Measurements from ENCODE around the gene POLR2F.

Gene POLR2F

DNA sequence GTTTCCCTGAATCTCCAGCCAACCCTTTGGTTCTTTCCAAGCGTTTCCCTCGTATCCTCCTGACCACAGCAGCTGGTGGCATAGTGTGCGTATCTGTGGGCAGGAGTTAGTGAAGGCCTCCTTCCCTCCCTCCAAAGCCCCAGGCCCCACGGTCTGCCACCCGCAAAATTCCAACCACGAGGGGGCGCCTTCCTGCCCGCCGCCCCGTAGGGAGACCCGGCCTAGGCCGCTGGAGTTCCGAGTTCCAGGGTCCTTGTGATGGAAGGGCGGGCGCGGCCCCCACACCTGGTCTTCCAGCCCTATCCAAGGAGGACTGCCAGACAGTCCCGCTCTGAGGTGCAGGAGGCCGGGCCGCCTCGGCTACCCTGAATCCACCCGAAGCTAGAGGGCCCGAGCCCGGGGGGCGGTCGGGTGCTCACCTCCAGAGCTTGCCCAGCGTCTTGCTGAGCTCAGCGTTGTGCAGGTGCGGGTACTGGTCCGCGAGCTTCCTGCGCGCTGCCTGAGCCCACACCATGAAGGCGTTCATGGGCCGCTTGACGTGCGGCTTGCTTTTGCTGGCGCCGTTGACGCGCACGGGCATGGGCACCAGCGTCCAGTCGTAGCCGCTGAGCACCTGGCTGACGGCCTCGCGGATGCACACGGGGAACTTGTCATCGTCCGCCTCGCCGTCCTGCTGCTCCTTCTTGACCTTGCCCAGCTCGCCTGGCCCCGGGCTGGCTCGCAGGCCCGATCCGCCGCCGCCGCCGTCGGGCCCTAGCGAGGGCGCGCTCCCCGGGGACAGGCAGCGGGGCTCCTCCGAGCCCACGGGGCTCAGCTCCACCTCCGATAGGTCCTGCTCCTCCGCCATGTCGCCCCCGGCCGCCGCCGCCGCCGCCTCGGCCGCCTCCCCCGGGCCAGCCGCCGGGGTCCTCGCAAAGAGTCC lies 29.7 kb downstream of the POLR2F start:
- Histone ChIP-seq H3K27ac (ENCODE audit: extremely low read depth, low read depth, low read length) (no peak overlapping the region), H3K4me3 (ENCODE audit: low read depth, low read length) (no peak overlapping the region), H3K9me3 (ENCODE audit: control insufficient read depth, insufficient read depth, low read depth, low read length) (no peaks in the 10 kb centered on the region), H3K36me3 (ENCODE audit: control insufficient read depth in 2 of 2, insufficient read depth in 1 of 2, low read length in 2 of 2) (peaks cover 0 to 2% of the 10 kb centered on the region in 2 experiments; a peak in 1 of 3 replicates), H3K4me1 (ENCODE audit: control insufficient read depth, insufficient read depth, low read length) (no peaks in the 10 kb centered on the region)
- ChIA-PET POLR2A (no interaction called here), CTCF (interaction anchor here (0.9 to 4.7 kb wide), 4 partner anchors 10 to 69 kb away, joined by 3 to 22 read pairs (median 5); no protein-coding TSS in a partner anchor)
- TF ChIP-seq ZNF335 (tag by site-specific recombination; conservative IDR thresholded peaks at IDR 0.05) = no peak
- no peak for TF ChIP-seq MEIS1 (CRISPR knock-in tag; IDR thresholded peaks at IDR 0.05; ENCODE audit: borderline replicate concordance)
- no peak for TF ChIP-seq ZNF521 (tag by site-specific recombination; IDR thresholded peaks at IDR 0.05)
- no peak for TF ChIP-seq KLF7 (tag by site-specific recombination; IDR thresholded peaks at IDR 0.05; ENCODE audit: borderline replicate concordance)
- TF ChIP-seq HOXD13 (CRISPR knock-in tag; IDR thresholded peaks at IDR 0.05; ENCODE audit: borderline replicate concordance) = no peak
- no peak for TF ChIP-seq REPIN1 (tag by site-specific recombination; IDR thresholded peaks at IDR 0.05; ENCODE audit: low read depth)
- TF ChIP-seq, protein P1, sequence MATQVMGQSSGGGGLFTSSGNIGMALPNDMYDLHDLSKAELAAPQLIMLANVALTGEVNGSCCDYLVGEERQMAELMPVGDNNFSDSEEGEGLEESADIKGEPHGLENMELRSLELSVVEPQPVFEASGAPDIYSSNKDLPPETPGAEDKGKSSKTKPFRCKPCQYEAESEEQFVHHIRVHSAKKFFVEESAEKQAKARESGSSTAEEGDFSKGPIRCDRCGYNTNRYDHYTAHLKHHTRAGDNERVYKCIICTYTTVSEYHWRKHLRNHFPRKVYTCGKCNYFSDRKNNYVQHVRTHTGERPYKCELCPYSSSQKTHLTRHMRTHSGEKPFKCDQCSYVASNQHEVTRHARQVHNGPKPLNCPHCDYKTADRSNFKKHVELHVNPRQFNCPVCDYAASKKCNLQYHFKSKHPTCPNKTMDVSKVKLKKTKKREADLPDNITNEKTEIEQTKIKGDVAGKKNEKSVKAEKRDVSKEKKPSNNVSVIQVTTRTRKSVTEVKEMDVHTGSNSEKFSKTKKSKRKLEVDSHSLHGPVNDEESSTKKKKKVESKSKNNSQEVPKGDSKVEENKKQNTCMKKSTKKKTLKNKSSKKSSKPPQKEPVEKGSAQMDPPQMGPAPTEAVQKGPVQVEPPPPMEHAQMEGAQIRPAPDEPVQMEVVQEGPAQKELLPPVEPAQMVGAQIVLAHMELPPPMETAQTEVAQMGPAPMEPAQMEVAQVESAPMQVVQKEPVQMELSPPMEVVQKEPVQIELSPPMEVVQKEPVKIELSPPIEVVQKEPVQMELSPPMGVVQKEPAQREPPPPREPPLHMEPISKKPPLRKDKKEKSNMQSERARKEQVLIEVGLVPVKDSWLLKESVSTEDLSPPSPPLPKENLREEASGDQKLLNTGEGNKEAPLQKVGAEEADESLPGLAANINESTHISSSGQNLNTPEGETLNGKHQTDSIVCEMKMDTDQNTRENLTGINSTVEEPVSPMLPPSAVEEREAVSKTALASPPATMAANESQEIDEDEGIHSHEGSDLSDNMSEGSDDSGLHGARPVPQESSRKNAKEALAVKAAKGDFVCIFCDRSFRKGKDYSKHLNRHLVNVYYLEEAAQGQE (tag by site-specific recombination; IDR thresholded peaks at IDR 0.05) = no peak
- TF ChIP-seq, protein P2, sequence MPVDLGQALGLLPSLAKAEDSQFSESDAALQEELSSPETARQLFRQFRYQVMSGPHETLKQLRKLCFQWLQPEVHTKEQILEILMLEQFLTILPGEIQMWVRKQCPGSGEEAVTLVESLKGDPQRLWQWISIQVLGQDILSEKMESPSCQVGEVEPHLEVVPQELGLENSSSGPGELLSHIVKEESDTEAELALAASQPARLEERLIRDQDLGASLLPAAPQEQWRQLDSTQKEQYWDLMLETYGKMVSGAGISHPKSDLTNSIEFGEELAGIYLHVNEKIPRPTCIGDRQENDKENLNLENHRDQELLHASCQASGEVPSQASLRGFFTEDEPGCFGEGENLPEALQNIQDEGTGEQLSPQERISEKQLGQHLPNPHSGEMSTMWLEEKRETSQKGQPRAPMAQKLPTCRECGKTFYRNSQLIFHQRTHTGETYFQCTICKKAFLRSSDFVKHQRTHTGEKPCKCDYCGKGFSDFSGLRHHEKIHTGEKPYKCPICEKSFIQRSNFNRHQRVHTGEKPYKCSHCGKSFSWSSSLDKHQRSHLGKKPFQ (tag by site-specific recombination; IDR thresholded peaks at IDR 0.05) = no peak
- TF ChIP-seq, protein P3, sequence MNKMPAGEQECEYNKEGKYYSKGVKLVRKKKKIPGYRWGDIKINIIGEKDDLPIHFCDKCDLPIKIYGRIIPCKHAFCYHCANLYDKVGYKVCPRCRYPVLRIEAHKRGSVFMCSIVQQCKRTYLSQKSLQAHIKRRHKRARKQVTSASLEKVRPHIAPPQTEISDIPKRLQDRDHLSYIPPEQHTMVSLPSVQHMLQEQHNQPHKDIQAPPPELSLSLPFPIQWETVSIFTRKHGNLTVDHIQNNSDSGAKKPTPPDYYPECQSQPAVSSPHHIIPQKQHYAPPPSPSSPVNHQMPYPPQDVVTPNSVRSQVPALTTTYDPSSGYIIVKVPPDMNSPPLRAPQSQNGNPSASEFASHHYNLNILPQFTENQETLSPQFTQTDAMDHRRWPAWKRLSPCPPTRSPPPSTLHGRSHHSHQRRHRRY (tag by site-specific recombination; IDR thresholded peaks at IDR 0.05) = no peak
- TF ChIP-seq PBX3 (CRISPR knock-in tag; IDR thresholded peaks at IDR 0.05) = no peak
- no peak for TF ChIP-seq ZNF280C (tag by site-specific recombination; IDR thresholded peaks at IDR 0.05)
- no peak for TF ChIP-seq ZIC2 (tag by site-specific recombination; IDR thresholded peaks at IDR 0.05)
- TF ChIP-seq, protein P4, sequence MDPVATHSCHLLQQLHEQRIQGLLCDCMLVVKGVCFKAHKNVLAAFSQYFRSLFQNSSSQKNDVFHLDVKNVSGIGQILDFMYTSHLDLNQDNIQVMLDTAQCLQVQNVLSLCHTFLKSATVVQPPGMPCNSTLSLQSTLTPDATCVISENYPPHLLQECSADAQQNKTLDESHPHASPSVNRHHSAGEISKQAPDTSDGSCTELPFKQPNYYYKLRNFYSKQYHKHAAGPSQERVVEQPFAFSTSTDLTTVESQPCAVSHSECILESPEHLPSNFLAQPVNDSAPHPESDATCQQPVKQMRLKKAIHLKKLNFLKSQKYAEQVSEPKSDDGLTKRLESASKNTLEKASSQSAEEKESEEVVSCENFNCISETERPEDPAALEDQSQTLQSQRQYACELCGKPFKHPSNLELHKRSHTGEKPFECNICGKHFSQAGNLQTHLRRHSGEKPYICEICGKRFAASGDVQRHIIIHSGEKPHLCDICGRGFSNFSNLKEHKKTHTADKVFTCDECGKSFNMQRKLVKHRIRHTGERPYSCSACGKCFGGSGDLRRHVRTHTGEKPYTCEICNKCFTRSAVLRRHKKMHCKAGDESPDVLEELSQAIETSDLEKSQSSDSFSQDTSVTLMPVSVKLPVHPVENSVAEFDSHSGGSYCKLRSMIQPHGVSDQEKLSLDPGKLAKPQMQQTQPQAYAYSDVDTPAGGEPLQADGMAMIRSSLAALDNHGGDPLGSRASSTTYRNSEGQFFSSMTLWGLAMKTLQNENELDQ (tag by site-specific recombination; IDR thresholded peaks at IDR 0.05; ENCODE audit: low read depth) = no peak
- TF ChIP-seq MZF1 (tag by site-specific recombination; IDR thresholded peaks at IDR 0.05; ENCODE audit: borderline replicate concordance) = no peak
- no peak for TF ChIP-seq ZNF76 (tag by site-specific recombination; IDR thresholded peaks at IDR 0.05; ENCODE audit: borderline replicate concordance, low read depth)
- TF ChIP-seq, protein P5, sequence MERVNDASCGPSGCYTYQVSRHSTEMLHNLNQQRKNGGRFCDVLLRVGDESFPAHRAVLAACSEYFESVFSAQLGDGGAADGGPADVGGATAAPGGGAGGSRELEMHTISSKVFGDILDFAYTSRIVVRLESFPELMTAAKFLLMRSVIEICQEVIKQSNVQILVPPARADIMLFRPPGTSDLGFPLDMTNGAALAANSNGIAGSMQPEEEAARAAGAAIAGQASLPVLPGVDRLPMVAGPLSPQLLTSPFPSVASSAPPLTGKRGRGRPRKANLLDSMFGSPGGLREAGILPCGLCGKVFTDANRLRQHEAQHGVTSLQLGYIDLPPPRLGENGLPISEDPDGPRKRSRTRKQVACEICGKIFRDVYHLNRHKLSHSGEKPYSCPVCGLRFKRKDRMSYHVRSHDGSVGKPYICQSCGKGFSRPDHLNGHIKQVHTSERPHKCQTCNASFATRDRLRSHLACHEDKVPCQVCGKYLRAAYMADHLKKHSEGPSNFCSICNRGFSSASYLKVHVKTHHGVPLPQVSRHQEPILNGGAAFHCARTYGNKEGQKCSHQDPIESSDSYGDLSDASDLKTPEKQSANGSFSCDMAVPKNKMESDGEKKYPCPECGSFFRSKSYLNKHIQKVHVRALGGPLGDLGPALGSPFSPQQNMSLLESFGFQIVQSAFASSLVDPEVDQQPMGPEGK (tag by site-specific recombination; IDR thresholded peaks at IDR 0.05) = no peak
